Mesendoderm (in vitro differentiated cells): Measurements from ENCODE around the gene WDR86.

Experiments
- DNase-seq: peaks from one replicate; pipeline ENCODE4 v3.0.0; 2013
- H2AK5ac ChIP-seq: 2 replicates; pipeline ENCODE4 v1.6.1; 2013; ENCODE audit warnings: low read length, inconsistent platforms
- H2BK120ac ChIP-seq: 2 replicates; pipeline ENCODE4 v1.6.1; 2013; ENCODE audit warnings: low read depth, mild to moderate bottlenecking, low read length, moderate library complexity, mixed read lengths
- H2BK15ac ChIP-seq: replicated peaks from 2 replicates; pipeline ENCODE4 v1.6.1; 2013; ENCODE audit warnings: low read depth, mild to moderate bottlenecking, moderate library complexity
- H2BK5ac ChIP-seq: 2 replicates; pipeline ENCODE4 v1.6.1; 2013; ENCODE audit warnings: low read length, inconsistent platforms
- H3K18ac ChIP-seq: 2 replicates; pipeline ENCODE4 v1.6.1; 2013; ENCODE audit warnings: mild to moderate bottlenecking, low read length, mixed read lengths
- H3K23ac ChIP-seq: one replicate; pipeline ENCODE4 v1.6.1; 2013; ENCODE audit warnings: low read length
- H3K27ac ChIP-seq: 2 replicates; pipeline ENCODE4 v1.5.1; 2013; ENCODE audit warnings: low read depth, mild to moderate bottlenecking, inconsistent platforms, low read length, moderate library complexity
- H3K27me3 ChIP-seq: 2 replicates; pipeline ENCODE4 v1.6.1; 2013; ENCODE audit warnings: low read length, control low read depth, mild to moderate bottlenecking, inconsistent platforms; ENCODE audit not compliant: insufficient read depth, poor library complexity
- H3K36me3 ChIP-seq: 2 replicates; pipeline ENCODE4 v1.6.1; 2013; ENCODE audit warnings: low read length, inconsistent platforms; ENCODE audit not compliant: control insufficient read depth, insufficient read depth
- H3K4ac ChIP-seq: one replicate; pipeline ENCODE4 v1.6.1; 2013; ENCODE audit warnings: low read depth, mild to moderate bottlenecking, low read length, moderate library complexity
- H3K4me1 ChIP-seq: 2 replicates; pipeline ENCODE4 v1.6.1; 2013; ENCODE audit warnings: low read depth, low read length, inconsistent platforms; ENCODE audit not compliant: control insufficient read depth
- H3K4me2 ChIP-seq: 2 replicates; pipeline ENCODE4 v1.6.1; 2013; ENCODE audit warnings: low read length
- H3K4me3 ChIP-seq: 2 replicates; pipeline ENCODE4 v1.5.1; 2013; ENCODE audit warnings: mild to moderate bottlenecking, low read length
- H3K56ac ChIP-seq: one replicate; pipeline ENCODE4 v1.6.1; 2013; ENCODE audit warnings: low read length
- H3K79me1 ChIP-seq: 2 replicates; pipeline ENCODE4 v1.6.1; 2013; ENCODE audit warnings: low read length, inconsistent platforms
- H3K79me2 ChIP-seq: 2 replicates; pipeline ENCODE4 v1.6.1; 2013; ENCODE audit warnings: mild to moderate bottlenecking, low read length; ENCODE audit not compliant: control insufficient read depth, insufficient read depth
- H3K9ac ChIP-seq: 2 replicates; pipeline ENCODE4 v1.6.1; 2013; ENCODE audit warnings: low read length, inconsistent platforms
- H4K5ac ChIP-seq: one replicate; pipeline ENCODE4 v1.6.1; 2013; ENCODE audit warnings: low read length
- H4K8ac ChIP-seq: one replicate; pipeline ENCODE4 v1.6.1; 2013; ENCODE audit warnings: low read depth, mild to moderate bottlenecking, control low read depth, low read length, moderate library complexity
- whole genome bisulfite sequencing: extraction: QIAGEN DNeasy Blood & Tissue Kit; methylation state at CpG from one replicate; pipeline ENCODE4 v1.1.7; 2013; ENCODE audit warnings: low lambda C conversion rate, missing lambda C conversion rate; ENCODE audit not compliant: insufficient coverage; ENCODE audit errors: extremely low coverage; 5-methylcytosine and 5-hydroxymethylcytosine counted together

The WDR86 gene

GRCh38 chr7:151380199-151381097 lies 29.4 kb downstream of the WDR86 start:
- H3K4me2 ChIP-seq, result no peak overlapping the region
- H2BK15ac ChIP-seq, result no peak overlapping the region
- H3K9ac ChIP-seq, result no peak overlapping the region
- no peak overlapping the region for H2AK5ac ChIP-seq
- H3K36me3 ChIP-seq, result no peaks in the 10 kb centered on the region
- no peak overlapping the region for H3K56ac ChIP-seq
- H3K4ac ChIP-seq, result no peak overlapping the region
- no peaks in the 10 kb centered on the region for H3K4me1 ChIP-seq
- peaks cover 11% of the 10 kb centered on the region for H3K27me3 ChIP-seq
- no peak overlapping the region for H4K5ac ChIP-seq
- no CpG with 5 or more reads among the region's 32 CpGs for WGBS
- no peak overlapping the region for H3K18ac ChIP-seq
- H2BK120ac ChIP-seq, result no peak overlapping the region
- H4K8ac ChIP-seq, result no peak overlapping the region
- H3K27ac ChIP-seq, result no peak overlapping the region
- no peaks in the 10 kb centered on the region for H3K79me1 ChIP-seq
- H3K79me2 ChIP-seq, result no peaks in the 10 kb centered on the region
- no peak overlapping the region for H3K4me3 ChIP-seq
- no peak for DNase-seq
- no peak overlapping the region for H3K23ac ChIP-seq
- no peak overlapping the region for H2BK5ac ChIP-seq

- no peak overlapping the region for H2BK120ac ChIP-seq
- H3K79me2 ChIP-seq, result no peaks in the 10 kb centered on the region
- no peak overlapping the region for H2BK15ac ChIP-seq
- no peaks in the 10 kb centered on the region for H3K79me1 ChIP-seq
- no peak overlapping the region for H3K23ac ChIP-seq
- H3K18ac ChIP-seq, result no peak overlapping the region
- WGBS, result no CpG with 5 or more reads among the region's 25 CpGs
- no peaks in the 10 kb centered on the region for H3K4me1 ChIP-seq
- no peak overlapping the region for H3K4me2 ChIP-seq
- H3K27ac ChIP-seq, result no peak overlapping the region
- H4K8ac ChIP-seq, result no peak overlapping the region
- H2AK5ac ChIP-seq, result no peak overlapping the region
- no peak overlapping the region for H3K4ac ChIP-seq
- no peak overlapping the region for H3K56ac ChIP-seq
- no peak overlapping the region for H3K9ac ChIP-seq
- no peak overlapping the region for H3K4me3 ChIP-seq
- peaks cover 11% of the 10 kb centered on the region for H3K27me3 ChIP-seq
- H4K5ac ChIP-seq, result no peak overlapping the region
- no peak overlapping the region for H2BK5ac ChIP-seq
- peak; percentile 42 for DNase-seq
- H3K36me3 ChIP-seq, result no peaks in the 10 kb centered on the region
These were observed 30.2 kb downstream of the WDR86 start for GRCh38 chr7:151379534-151380198.

- Histone ChIP-seq H4K5ac (no peak overlapping the region), H3K18ac (no peak overlapping the region), H3K4me3 (no peak overlapping the region), H2BK15ac (no peak overlapping the region), H3K79me2 (no peaks in the 10 kb centered on the region), H3K4ac (no peak overlapping the region), H3K23ac (no peak overlapping the region), H3K79me1 (no peaks in the 10 kb centered on the region), H3K36me3 (no peaks in the 10 kb centered on the region), H3K27me3 (peaks cover 11% of the 10 kb centered on the region), H3K4me2 (no peak overlapping the region), H3K4me1 (no peaks in the 10 kb centered on the region), H2AK5ac (no peak overlapping the region), H3K27ac (no peak overlapping the region), H3K56ac (no peak overlapping the region), H3K9ac (no peak overlapping the region), H2BK5ac (no peak overlapping the region), H4K8ac (no peak overlapping the region), H2BK120ac (no peak overlapping the region)
- no CpG with 5 or more reads among the region's 6 CpGs for WGBS
- no peak for DNase-seq
These were observed 30.7 kb downstream of the WDR86 start for GRCh38 chr7:151379193-151379520.

- Histone ChIP-seq H3K36me3 (no peaks in the 10 kb centered on the region), H2AK5ac (no peak overlapping the region), H3K4ac (no peak overlapping the region), H3K27ac (no peak overlapping the region), H3K9ac (no peak overlapping the region), H3K27me3 (peaks cover 11% of the 10 kb centered on the region), H3K4me1 (no peaks in the 10 kb centered on the region), H3K4me2 (no peak overlapping the region), H3K23ac (no peak overlapping the region), H3K79me2 (no peaks in the 10 kb centered on the region), H4K5ac (no peak overlapping the region), H2BK15ac (no peak overlapping the region), H3K18ac (no peak overlapping the region), H2BK120ac (no peak overlapping the region), H2BK5ac (no peak overlapping the region), H4K8ac (no peak overlapping the region), H3K79me1 (no peaks in the 10 kb centered on the region), H3K4me3 (no peak overlapping the region), H3K56ac (no peak overlapping the region)
- DNase-seq, result no peak
- no CpG with 5 or more reads among the region's 17 CpGs for WGBS
These were observed 31.2 kb downstream of the WDR86 start for GRCh38 chr7:151378496-151379192.

GRCh38 chr7:151378011-151378410 lies 31.8 kb downstream of the WDR86 start:
- DNase-seq, result no peak
- H4K8ac ChIP-seq, result no peak overlapping the region
- no peak overlapping the region for H3K4me2 ChIP-seq
- H2BK15ac ChIP-seq, result no peak overlapping the region
- H3K79me2 ChIP-seq, result no peaks in the 10 kb centered on the region
- no peaks in the 10 kb centered on the region for H3K79me1 ChIP-seq
- no peak overlapping the region for H2AK5ac ChIP-seq
- H3K4ac ChIP-seq, result no peak overlapping the region
- H3K23ac ChIP-seq, result no peak overlapping the region
- no peak overlapping the region for H3K56ac ChIP-seq
- no CpG with 5 or more reads among the region's 9 CpGs for WGBS
- H2BK120ac ChIP-seq, result no peak overlapping the region
- H3K4me1 ChIP-seq, result no peaks in the 10 kb centered on the region
- no peak overlapping the region for H3K4me3 ChIP-seq
- H3K27me3 ChIP-seq, result peaks cover 11% of the 10 kb centered on the region
- H3K18ac ChIP-seq, result no peak overlapping the region
- no peak overlapping the region for H3K27ac ChIP-seq
- H4K5ac ChIP-seq, result no peak overlapping the region
- H3K36me3 ChIP-seq, result no peaks in the 10 kb centered on the region
- H2BK5ac ChIP-seq, result no peak overlapping the region
- no peak overlapping the region for H3K9ac ChIP-seq
